GM12892 (cell line): Measurements from ENCODE around the gene FAT4. TPM values are rescaled to one million over a fixed set of nuclear protein-coding genes. Genes with fewer than 3 reads are reported as not detected.

Experiments
- DNase-seq: peaks from one replicate; pipeline ENCODE4 v3.0.0; 2011; ENCODE audit not compliant: insufficient read length
- FAIRE-seq: peaks from 2 replicates; lab custom pipeline; 2011; peaks lifted over from hg19 to GRCh38; lab: Jason Lieb, UNC
- POLR2A ChIP-seq: IDR thresholded peaks from 2 replicates; pipeline ENCODE4 v1.6.1; 2011; ENCODE audit warnings: low read depth, low read length, control low read depth
- POLR2AphosphoS5 ChIP-seq: IDR thresholded peaks from 2 replicates; pipeline ENCODE4 v1.6.1; 2011; ENCODE audit warnings: low read depth, low read length, control low read depth
- TAF1 ChIP-seq: IDR thresholded peaks from 2 replicates; pipeline ENCODE4 v1.6.1; 2011; ENCODE audit warnings: low read depth, mild to moderate bottlenecking, control low read depth, low read length, borderline replicate concordance
- polyA plus RNA-seq: library from polyadenylated mRNA; unstranded; fragments of >200 nt; gene quantifications from one replicate; pipeline ENCODE4 v1.2.1, GENCODE V29; 2012; ENCODE audit warnings: missing spikeins, inconsistent platforms; ENCODE audit not compliant: missing spikeins

The FAT4 gene
- not detected for polyA plus RNA-seq

GRCh38 chr4:125314676-125315575 is at the start of gene FAT4:
FAT4 (plus strand) TSS chr4:125314955; CDS start chr4:125316412, 1,457 bp downstream.
- TF ChIP-seq POLR2A (no peak), POLR2AphosphoS5 (no peak), TAF1 (no peak)
- FAIRE-seq (no peak), DNase-seq (no peak)

- DNase-seq (no peak), FAIRE-seq (no peak)
- no peak for TF ChIP-seq POLR2AphosphoS5
- TF ChIP-seq POLR2A: no peak
- no peak for TF ChIP-seq TAF1
Observed at GRCh38 chr4:125265846-125266245, 48.9 kb upstream of the FAT4 start.

- DNase-seq (no peak), FAIRE-seq (no peak)
- TF ChIP-seq POLR2AphosphoS5: no peak
- no peak for TF ChIP-seq TAF1
- TF ChIP-seq POLR2A: no peak
Observed at GRCh38 chr4:125266901-125267604, 47.7 kb upstream of the FAT4 start.

GRCh38 chr4:125267630-125268029 is 47.1 kb upstream of the FAT4 start:
- FAIRE-seq (no peak), DNase-seq (no peak)
- TF ChIP-seq POLR2A (no peak), POLR2AphosphoS5 (no peak), TAF1 (no peak)

GRCh38 chr4:125268068-125268755 is 46.5 kb upstream of the FAT4 start:
- FAIRE-seq (no peak), DNase-seq (no peak)
- TF ChIP-seq POLR2AphosphoS5 (no peak), POLR2A (no peak), TAF1 (no peak)

- no peak for DNase-seq
- no peak for TF ChIP-seq POLR2A
- no peak for TF ChIP-seq TAF1
- TF ChIP-seq POLR2AphosphoS5: no peak
- no peak for FAIRE-seq
Observed at GRCh38 chr4:125276811-125277210, 37.9 kb upstream of the FAT4 start.

- DNase-seq (no peak), FAIRE-seq (no peak)
Observed at GRCh38 chr4:125277790-125278189, 37.0 kb upstream of the FAT4 start.

GRCh38 chr4:125280892-125281403 is 33.8 kb upstream of the FAT4 start:
- no peak for DNase-seq
- no peak for FAIRE-seq
- no peak for TF ChIP-seq POLR2AphosphoS5
- TF ChIP-seq POLR2A: no peak
- TF ChIP-seq TAF1: no peak

More at GRCh38 chr4:125277790-125278189, 37.0 kb upstream of the FAT4 start:
- TF ChIP-seq TAF1 (no peak), POLR2AphosphoS5 (no peak), POLR2A (no peak)

- no peak for TF ChIP-seq TAF1
- no peak for TF ChIP-seq POLR2A
- TF ChIP-seq POLR2AphosphoS5: no peak
- FAIRE-seq (no peak), DNase-seq (no peak)
Observed at GRCh38 chr4:125283707-125284279, 31.0 kb upstream of the FAT4 start.

- FAIRE-seq: no peak
- no peak for TF ChIP-seq POLR2AphosphoS5
- TF ChIP-seq POLR2A: no peak
- TF ChIP-seq TAF1: no peak
- DNase-seq: no peak
Observed at GRCh38 chr4:125297116-125297515, 17.6 kb upstream of the FAT4 start.

GRCh38 chr4:125303058-125303457 is 11.7 kb upstream of the FAT4 start:
- no peak for FAIRE-seq
- no peak for DNase-seq
- no peak for TF ChIP-seq POLR2A
- TF ChIP-seq POLR2AphosphoS5: no peak
- no peak for TF ChIP-seq TAF1
